ENCODE measurements around the gene PHETA1. TPM values are rescaled to one million over a fixed set of nuclear protein-coding genes. Genes with fewer than 3 reads are reported as not detected.

PHETA1 gene
- polyA plus RNA-seq, 2 of the 4 experiments (the other 2 are of a cell fraction): 2.9 to 7.1 TPM

DNA sequence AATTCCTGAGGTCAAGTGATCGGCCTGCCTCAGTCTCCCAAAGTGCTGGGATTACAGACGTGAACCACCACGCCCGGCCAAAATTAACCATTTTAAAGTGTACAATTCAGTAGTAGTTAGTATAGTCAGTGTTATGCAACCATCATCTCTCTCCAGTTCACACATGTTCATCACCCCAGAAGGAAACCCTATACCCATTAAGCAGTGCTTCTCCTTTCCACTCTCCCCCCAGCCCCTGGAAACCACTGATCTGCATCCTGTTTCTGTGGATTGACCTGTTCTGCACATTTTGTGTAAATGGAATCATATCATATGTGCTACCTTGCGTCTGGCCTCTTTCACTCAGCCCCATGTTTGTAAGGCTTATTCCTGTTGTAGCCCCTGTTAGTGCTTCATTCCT, 52.2 kb downstream of the PHETA1 start:
- POLR2A ChIA-PET: no interaction called here
- DNase-seq (ENCODE audit: low read depth in 1 of 2, low spot score in 1 of 2) (no peak), ATAC-seq (no peak), FAIRE-seq (no peak)
- TF ChIP-seq, protein P1, sequence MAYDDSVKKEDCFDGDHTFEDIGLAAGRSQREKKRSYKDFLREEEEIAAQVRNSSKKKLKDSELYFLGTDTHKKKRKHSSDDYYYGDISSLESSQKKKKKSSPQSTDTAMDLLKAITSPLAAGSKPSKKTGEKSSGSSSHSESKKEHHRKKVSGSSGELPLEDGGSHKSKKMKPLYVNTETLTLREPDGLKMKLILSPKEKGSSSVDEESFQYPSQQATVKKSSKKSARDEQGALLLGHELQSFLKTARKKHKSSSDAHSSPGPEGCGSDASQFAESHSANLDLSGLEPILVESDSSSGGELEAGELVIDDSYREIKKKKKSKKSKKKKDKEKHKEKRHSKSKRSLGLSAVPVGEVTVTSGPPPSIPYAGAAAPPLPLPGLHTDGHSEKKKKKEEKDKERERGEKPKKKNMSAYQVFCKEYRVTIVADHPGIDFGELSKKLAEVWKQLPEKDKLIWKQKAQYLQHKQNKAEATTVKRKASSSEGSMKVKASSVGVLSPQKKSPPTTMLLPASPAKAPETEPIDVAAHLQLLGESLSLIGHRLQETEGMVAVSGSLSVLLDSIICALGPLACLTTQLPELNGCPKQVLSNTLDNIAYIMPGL (CRISPR knock-in tag; IDR thresholded peaks at IDR 0.05; ENCODE audit: borderline replicate concordance): no peak
- no peak for TF ChIP-seq ZNF302 (CRISPR knock-in tag; IDR thresholded peaks at IDR 0.05)
- no peak for TF ChIP-seq HOXA7 (CRISPR knock-in tag; IDR thresholded peaks at IDR 0.05)
- TF ChIP-seq ATOH8 (CRISPR knock-in tag; IDR thresholded peaks at IDR 0.05; ENCODE audit: low read depth): no peak
- no peak for TF ChIP-seq FOXS1 (CRISPR knock-in tag; IDR thresholded peaks at IDR 0.05)
- no peak for TF ChIP-seq TFCP2L1 (CRISPR knock-in tag; IDR thresholded peaks at IDR 0.05)
- no peak for TF ChIP-seq TP53 (CRISPR knock-in tag; IDR thresholded peaks at IDR 0.05)
- CTCF ChIA-PET: interaction anchor here (0.6 to 18.2 kb wide), 6 partner anchors 16 to 423 kb away, joined by 3 to 170 read pairs (median 8); no protein-coding TSS in a partner anchor
- H3K4me2 ChIP-seq: no peak overlapping the region
- H3K4me3 ChIP-seq: no peak overlapping the region
- no peaks in the 10 kb centered on the region for H3K9me3 ChIP-seq
- no peaks in the 10 kb centered on the region for H3K4me1 ChIP-seq
- 57% methylated on average over 5 of the region's 5 CpGs for WGBS (ENCODE audit: missing lambda C conversion rate)
- no peak overlapping the region for H3K27ac ChIP-seq

DNA sequence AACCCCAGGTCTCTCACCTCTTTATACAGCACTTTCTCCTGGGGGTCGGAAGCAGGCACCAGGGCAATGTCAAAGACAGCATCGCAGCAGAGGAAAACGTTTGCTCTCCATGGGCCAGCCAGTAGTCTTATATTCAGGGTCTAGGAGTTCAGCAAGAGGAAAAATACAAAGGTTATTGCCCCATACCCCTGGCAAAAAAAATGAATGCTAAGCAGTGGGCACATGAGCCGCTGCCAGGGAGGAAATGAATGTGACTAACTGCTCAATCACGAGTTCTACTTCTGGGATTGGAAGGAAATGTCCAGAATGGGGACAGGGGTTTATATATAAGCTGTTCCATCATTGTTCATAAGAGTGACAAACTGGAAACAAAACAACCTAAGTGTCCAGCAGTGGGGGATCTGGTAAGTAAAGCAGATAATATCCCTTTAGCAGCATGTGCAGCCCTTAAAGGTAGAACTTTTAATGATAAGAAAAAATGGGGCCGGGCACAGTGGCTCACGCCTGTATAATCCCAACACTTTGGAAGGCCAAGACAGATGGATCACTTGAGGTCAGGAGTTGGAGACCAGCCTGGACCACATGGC, 53.8 kb downstream of the PHETA1 start:
- no peak for DNase-seq (ENCODE audit: low read depth in 1 of 2, low spot score in 1 of 2)
- H3K27ac ChIP-seq: no peak overlapping the region
- POLR2A ChIA-PET: interaction anchor here (0.6 kb wide), 2 partner anchors 99 to 420 kb away, joined by 3 read pairs; no protein-coding TSS in a partner anchor
- 41% methylated on average over 7 of the region's 7 CpGs for WGBS (ENCODE audit: missing lambda C conversion rate)
- H3K4me1 ChIP-seq: no peaks in the 10 kb centered on the region
- H3K9me3 ChIP-seq: no peaks in the 10 kb centered on the region
- CTCF ChIA-PET: interaction anchor here (0.6 to 18.2 kb wide), 7 partner anchors 9 to 420 kb away, joined by 4 to 170 read pairs (median 16); no protein-coding TSS in a partner anchor
- FAIRE-seq: no peak
- TF ChIP-seq POLR2AphosphoS2 (conservative IDR thresholded peaks at IDR 0.05; ENCODE audit: low read length) (no peak), CHD4 (IDR thresholded peaks at IDR 0.05; ENCODE audit: borderline replicate concordance) (no peak), JUNB (IDR thresholded peaks at IDR 0.05) (no peak), RAD21 (conservative IDR thresholded peaks at IDR 0.05 in 1 of 2, IDR thresholded peaks at IDR 0.05 in 1 of 2) (no peak), KDM1A (IDR thresholded peaks at IDR 0.05; ENCODE audit: low read depth) (no peak), USF2 (IDR thresholded peaks at IDR 0.05) (no peak), POLR2A (IDR thresholded peaks at IDR 0.05; ENCODE audit: low read length) (no peak), EP300 (IDR thresholded peaks at IDR 0.05) (no peak), KDM5A (IDR thresholded peaks at IDR 0.05) (no peak), HOXB5 (CRISPR knock-in tag; IDR thresholded peaks at IDR 0.05) (no peak), EHF (CRISPR knock-in tag; IDR thresholded peaks at IDR 0.05) (no peak), HEYL (CRISPR knock-in tag; IDR thresholded peaks at IDR 0.05) (no peak), ELK1 (IDR thresholded peaks at IDR 0.05; ENCODE audit: low read depth, low read length) (no peak), HOXA7 (CRISPR knock-in tag; IDR thresholded peaks at IDR 0.05) (no peak), FOXS1 (CRISPR knock-in tag; IDR thresholded peaks at IDR 0.05) (no peak), NPAS2 (CRISPR knock-in tag; IDR thresholded peaks at IDR 0.05; ENCODE audit: borderline replicate concordance) (no peak), RNF2 (IDR thresholded peaks at IDR 0.05; ENCODE audit: borderline replicate concordance, low read depth) (no peak)
- TF ChIP-seq, protein P2, sequence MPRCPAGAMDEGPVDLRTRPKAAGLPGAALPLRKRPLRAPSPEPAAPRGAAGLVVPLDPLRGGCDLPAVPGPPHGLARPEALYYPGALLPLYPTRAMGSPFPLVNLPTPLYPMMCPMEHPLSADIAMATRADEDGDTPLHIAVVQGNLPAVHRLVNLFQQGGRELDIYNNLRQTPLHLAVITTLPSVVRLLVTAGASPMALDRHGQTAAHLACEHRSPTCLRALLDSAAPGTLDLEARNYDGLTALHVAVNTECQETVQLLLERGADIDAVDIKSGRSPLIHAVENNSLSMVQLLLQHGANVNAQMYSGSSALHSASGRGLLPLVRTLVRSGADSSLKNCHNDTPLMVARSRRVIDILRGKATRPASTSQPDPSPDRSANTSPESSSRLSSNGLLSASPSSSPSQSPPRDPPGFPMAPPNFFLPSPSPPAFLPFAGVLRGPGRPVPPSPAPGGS (IDR thresholded peaks at IDR 0.05): no peak
- ATAC-seq: 0 out of 6 replicates have a peak, but pooled peaks of 1 of the 2 experiments have one; percentile 31
- H3K4me2 ChIP-seq: no peak overlapping the region
- no peak overlapping the region for H3K4me3 ChIP-seq

All from A549 (cell line).